ENCODE measurements around the gene ZDHHC1.
A peak's percentile ranks its signal among the peaks of the same experiment; 100 is the strongest.

The ZDHHC1 gene

DNA sequence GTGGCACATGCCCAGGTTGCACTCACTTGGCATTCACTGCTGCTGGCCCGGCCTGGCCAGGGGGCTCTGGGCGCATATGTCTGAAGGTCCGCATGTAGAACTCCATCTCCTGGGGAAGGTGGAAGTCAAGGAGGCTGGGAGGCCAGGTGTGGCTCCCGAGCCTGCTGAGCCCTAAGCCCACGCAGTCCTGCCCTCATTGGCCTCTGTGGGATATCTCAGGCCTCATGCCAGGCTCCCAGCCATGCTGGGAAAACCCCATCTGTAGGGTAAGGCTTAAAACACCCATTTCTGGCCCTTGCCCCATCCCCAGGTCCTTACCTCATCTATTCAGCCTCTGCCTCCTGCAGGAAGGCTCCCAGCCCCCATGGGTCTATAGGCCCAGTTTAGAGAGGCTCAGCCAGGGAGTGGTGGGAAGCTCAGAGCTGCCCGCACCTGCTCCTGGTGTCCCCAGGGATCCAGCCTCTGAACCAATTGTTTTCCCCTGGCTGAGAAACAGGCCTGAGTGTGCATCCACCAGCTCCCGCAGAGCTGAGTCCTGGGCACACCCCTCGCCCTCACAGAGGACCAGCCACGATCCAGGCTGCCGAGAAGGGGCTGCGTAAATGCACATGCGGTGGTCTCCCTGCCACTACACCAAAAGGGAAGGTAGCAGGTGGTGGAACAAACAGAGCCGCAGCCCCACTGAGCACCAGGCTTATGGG is 20.7 kb downstream of the ZDHHC1 start:
- TF ChIP-seq, protein P1, sequence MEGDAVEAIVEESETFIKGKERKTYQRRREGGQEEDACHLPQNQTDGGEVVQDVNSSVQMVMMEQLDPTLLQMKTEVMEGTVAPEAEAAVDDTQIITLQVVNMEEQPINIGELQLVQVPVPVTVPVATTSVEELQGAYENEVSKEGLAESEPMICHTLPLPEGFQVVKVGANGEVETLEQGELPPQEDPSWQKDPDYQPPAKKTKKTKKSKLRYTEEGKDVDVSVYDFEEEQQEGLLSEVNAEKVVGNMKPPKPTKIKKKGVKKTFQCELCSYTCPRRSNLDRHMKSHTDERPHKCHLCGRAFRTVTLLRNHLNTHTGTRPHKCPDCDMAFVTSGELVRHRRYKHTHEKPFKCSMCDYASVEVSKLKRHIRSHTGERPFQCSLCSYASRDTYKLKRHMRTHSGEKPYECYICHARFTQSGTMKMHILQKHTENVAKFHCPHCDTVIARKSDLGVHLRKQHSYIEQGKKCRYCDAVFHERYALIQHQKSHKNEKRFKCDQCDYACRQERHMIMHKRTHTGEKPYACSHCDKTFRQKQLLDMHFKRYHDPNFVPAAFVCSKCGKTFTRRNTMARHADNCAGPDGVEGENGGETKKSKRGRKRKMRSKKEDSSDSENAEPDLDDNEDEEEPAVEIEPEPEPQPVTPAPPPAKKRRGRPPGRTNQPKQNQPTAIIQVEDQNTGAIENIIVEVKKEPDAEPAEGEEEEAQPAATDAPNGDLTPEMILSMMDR (IDR thresholded peaks at IDR 0.05; ENCODE audit: unreplicated experiment in 3 of 3), result no peak
- peaks cover 41% of the 10 kb centered on the region for H3K4me1 Mint-ChIP-seq
- H3K36me3 Mint-ChIP-seq (ENCODE audit: low read depth), result no peaks in the 10 kb centered on the region
- H3K27me3 Mint-ChIP-seq (ENCODE audit: low read depth), result peaks cover 16% of the 10 kb centered on the region
- no peaks in the 10 kb centered on the region for H3K9me3 Mint-ChIP-seq
- H3K4me3 Mint-ChIP-seq, result peak overlapping the region; percentile 4 to 49 (median 41)
- peak overlapping the region in 2 of 3 experiments; percentile 38 to 39 for H3K27ac Mint-ChIP-seq

DNA sequence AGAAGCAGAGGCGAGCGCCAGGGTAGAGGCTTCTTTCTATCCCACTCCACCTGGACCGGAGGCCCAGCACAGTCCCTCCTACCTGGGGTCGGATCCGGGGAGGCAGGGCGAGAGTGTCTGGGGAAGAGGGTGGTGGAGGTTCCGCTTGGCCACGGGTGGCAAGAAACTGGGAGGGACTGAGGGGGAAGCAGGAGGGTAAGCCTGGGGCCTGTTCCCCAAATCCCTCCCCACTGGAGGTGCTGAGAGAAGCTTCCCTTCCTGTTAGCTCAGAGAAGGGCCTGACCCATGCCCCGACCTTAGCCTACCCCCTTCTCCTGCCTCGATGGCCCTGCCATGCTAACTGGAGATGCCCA is 21.2 kb downstream of the ZDHHC1 start:
- TF ChIP-seq, protein P1 (IDR thresholded peaks at IDR 0.05; ENCODE audit: unreplicated experiment in 3 of 3), result no peak
- peak overlapping the region in 2 of 3 experiments; percentile 38 to 39 for H3K27ac Mint-ChIP-seq
- no peaks in the 10 kb centered on the region for H3K36me3 Mint-ChIP-seq (ENCODE audit: low read depth)
- peak overlapping the region in 2 of 3 experiments; percentile 41 to 49 for H3K4me3 Mint-ChIP-seq
- peaks cover 36% of the 10 kb centered on the region for H3K4me1 Mint-ChIP-seq
- peaks cover 20% of the 10 kb centered on the region for H3K27me3 Mint-ChIP-seq (ENCODE audit: low read depth)
- H3K9me3 Mint-ChIP-seq, result no peaks in the 10 kb centered on the region

DNA sequence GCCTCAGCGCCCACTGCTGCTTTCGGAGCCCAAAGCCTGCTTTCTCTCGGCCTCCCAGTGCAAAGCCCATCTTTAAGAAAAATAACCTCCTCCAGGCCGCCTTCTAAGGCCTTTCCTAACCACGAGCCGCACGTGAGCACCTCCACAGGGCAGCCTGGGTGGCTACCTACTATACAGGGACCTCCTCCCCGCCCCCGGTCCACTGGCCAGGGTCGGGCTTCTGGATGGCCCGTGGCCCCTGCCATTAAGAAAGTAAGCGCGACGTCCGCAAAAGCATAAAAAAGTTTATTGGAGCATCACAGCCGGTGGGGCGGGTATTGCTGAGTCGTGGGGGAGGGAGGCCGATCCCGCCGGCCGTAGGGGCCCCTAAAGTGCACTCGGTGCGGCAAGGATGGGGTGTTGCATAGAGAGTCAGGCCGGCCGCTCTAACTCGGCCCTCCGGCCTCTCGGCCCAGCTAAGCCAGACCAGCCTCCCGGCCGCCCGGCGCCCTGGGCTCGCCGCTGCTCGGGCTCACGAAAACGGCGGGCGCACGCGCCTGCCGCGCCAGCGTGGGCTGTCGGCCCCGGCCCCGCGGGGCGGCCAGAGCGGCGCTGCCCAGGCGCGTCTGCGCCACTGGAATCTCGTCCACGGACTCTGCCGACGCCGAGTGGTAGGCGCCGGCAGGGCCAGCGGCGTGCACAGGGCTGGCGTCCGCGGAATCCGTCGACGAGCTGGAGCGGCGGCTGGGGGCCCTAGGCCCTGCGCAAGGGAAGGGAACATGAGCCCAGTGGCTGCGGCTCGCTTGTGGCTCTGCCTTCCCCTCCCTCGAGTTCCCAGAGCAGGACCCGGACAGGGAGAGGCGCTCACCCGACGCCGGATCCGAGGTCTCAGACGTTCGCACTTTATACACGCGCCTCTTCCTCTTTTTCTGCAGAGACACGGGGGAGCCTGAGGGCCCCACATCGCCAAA is 21.8 kb downstream of the ZDHHC1 start:
- peak overlapping the region; percentile 75 to 79 (median 78) for H3K4me3 Mint-ChIP-seq
- peaks cover 35% of the 10 kb centered on the region for H3K4me1 Mint-ChIP-seq
- peak overlapping the region; percentile 69 to 88 (median 73) for H3K27ac Mint-ChIP-seq
- no peaks in the 10 kb centered on the region for H3K36me3 Mint-ChIP-seq (ENCODE audit: low read depth)
- H3K9me3 Mint-ChIP-seq, result no peaks in the 10 kb centered on the region
- TF ChIP-seq, protein P1 (IDR thresholded peaks at IDR 0.05; ENCODE audit: unreplicated experiment in 3 of 3), result no peak
- peaks cover 20% of the 10 kb centered on the region for H3K27me3 Mint-ChIP-seq (ENCODE audit: low read depth)

DNA sequence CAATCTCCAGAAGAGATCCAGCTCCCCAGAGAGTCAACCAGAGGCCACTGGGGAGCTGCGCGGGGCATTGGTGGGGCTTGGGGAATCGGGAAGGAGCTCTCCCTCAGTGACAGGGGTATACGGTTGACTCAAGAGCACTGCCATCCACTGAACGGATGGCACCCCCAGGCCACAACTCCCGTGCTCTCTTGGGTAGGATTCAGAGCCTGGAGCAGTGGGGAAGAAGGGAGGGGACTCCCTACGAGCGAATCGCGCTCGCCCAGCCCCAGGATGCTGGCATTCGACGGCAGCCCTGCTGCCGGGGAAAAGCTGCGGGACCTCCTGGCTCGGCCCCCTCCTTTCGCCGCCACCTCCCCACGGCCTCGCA is 22.5 kb downstream of the ZDHHC1 start:
- TF ChIP-seq, protein P1 (IDR thresholded peaks at IDR 0.05; ENCODE audit: unreplicated experiment in 3 of 3), result no peak
- H3K27me3 Mint-ChIP-seq (ENCODE audit: low read depth), result peaks cover 20% of the 10 kb centered on the region
- H3K27ac Mint-ChIP-seq, result peak overlapping the region; percentile 69 to 88 (median 73)
- H3K4me1 Mint-ChIP-seq, result peaks cover 39% of the 10 kb centered on the region
- no peaks in the 10 kb centered on the region for H3K36me3 Mint-ChIP-seq (ENCODE audit: low read depth)
- H3K9me3 Mint-ChIP-seq, result no peaks in the 10 kb centered on the region
- peak overlapping the region; percentile 75 to 79 (median 78) for H3K4me3 Mint-ChIP-seq

DNA sequence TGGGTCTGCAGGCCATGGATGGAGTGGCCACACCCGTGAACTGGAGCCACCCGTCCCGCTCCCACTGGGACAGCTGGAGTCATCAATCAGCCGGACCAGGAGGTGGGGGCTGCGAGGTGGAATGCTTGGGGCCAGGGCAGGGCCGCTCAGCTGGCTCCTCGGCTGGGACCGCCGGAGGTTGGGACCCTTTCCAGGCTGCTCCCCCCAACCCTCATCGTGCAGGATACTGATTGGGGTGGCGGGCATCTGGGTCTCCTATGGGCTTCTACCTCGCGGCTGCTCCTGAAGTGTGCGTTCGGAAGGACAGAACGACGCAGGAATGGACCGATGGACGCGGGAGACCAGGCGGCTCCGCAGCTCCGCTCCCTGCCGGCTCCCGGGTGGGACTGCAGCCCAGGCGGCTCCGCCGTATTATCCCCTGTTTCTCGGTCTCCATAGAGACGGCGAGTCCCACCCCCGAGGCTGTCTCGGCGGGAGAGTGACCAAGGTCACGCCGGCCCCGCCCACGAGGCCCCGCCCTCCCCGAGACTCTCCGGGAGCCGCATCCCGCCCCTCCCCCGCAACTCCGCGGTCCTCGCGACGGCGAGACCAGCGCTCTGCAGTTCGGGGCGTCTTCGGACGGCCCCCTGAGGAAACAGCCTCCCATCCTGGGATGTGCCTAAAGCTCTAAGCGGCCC is 23.0 kb downstream of the ZDHHC1 start, which contains the start of gene TPPP3:
TSS of gene TPPP3 (minus strand) at position 388 of the 677 bp plus-strand sequence. CDS start 2,387 bp downstream, outside the sequence.
- Mint-ChIP-seq H3K9me3 (no peaks in the 10 kb centered on the region), H3K36me3 (ENCODE audit: low read depth) (no peaks in the 10 kb centered on the region), H3K27ac (peak within 1 kb of the TSS; percentile 73 to 88 (median 77)), H3K27me3 (ENCODE audit: low read depth) (peaks cover 19% of the 10 kb centered on the region), H3K4me3 (peak within 1 kb of the TSS; percentile 78 to 83 (median 79)), H3K4me1 (peaks cover 38% of the 10 kb centered on the region)
- TF ChIP-seq, protein P1 (IDR thresholded peaks at IDR 0.05; ENCODE audit: unreplicated experiment in 3 of 3), result peak; percentile 70 to 94 (median 86)
